ENCODE measurements around the gene CSRP1. TPM values are rescaled to one million over a fixed set of nuclear protein-coding genes. Genes with fewer than 3 reads are reported as not detected.
A peak's percentile ranks its signal among the peaks of the same experiment; 100 is the strongest.

CSRP1 gene
- total RNA-seq, 2 donors from 2014 or later = 186 to 376 TPM

DNA sequence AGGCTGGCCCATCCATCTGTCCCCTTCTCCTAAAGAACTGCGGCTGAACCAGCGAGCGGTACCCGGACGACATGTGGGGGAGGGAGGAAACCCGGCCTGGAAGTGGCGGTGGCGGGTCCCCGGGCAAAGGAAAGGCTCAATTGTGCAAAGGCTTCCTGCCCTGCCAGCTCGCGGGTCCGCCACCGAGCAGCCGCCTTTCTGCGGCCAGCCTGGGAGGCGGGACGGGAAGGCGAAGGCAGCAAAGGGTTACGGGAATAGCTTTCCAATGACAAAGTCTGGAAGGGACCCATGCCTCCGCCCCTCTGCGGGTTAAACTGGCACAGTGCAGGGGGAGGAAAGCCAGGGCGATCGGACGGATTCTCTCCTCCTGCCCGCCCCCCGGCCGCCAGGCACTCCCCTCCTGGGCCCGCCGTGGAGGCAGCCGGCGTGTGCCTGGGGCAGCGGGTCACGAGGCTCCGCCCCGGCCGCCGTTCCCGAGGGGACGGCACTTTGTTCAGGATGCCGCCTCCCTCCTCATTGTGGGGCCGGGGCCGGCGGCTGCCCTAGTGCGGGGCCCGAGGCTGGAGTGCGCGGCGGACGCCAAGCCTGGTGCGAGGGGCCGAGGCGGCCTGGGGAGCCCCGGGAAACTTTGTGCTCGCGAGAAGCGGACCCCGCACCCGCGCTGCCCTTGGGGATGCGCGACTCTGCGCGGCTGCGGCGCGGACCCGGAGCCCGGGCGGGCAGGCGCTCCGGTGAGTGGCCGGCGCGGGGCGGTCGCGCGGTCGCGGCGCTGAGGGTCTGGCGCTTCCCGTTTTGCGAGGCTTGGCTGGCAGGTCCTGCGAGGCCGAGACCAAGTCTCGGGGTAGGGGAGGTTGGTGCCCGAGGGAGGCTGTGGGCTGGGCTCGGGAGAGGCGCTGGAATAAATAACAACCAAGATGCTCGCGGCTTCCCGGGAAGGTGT lies 32.0 kb upstream of the CSRP1 start, which contains the start of gene NAV1:
Gene NAV1, plus strand, starts transcription at position 516 of the 940 bp plus-strand sequence. CDS start 83,758 bp downstream, outside the sequence.
- TF ChIP-seq CTCF (IDR thresholded peaks at IDR 0.05) = no peak
- DNase-seq = peak; percentile 55
- peak within 1 kb of the TSS; percentile 46 for H3K4me3 ChIP-seq
- peaks cover 5% of the 10 kb centered on the region for H3K4me1 ChIP-seq
- no peaks in the 10 kb centered on the region for H3K36me3 ChIP-seq
- no peaks in the 10 kb centered on the region for H3K9me3 ChIP-seq
- H3K9ac ChIP-seq (ENCODE audit: low read depth in 2 of 2, low read length in 2 of 2) = peak within 1 kb of the TSS; percentile 68 to 71
- peak within 1 kb of the TSS; percentile 49 for H3K27ac ChIP-seq
- intact Hi-C loops (cut with DNase I) = no loop called here
- peaks cover 17% of the 10 kb centered on the region for H3K27me3 ChIP-seq

DNA sequence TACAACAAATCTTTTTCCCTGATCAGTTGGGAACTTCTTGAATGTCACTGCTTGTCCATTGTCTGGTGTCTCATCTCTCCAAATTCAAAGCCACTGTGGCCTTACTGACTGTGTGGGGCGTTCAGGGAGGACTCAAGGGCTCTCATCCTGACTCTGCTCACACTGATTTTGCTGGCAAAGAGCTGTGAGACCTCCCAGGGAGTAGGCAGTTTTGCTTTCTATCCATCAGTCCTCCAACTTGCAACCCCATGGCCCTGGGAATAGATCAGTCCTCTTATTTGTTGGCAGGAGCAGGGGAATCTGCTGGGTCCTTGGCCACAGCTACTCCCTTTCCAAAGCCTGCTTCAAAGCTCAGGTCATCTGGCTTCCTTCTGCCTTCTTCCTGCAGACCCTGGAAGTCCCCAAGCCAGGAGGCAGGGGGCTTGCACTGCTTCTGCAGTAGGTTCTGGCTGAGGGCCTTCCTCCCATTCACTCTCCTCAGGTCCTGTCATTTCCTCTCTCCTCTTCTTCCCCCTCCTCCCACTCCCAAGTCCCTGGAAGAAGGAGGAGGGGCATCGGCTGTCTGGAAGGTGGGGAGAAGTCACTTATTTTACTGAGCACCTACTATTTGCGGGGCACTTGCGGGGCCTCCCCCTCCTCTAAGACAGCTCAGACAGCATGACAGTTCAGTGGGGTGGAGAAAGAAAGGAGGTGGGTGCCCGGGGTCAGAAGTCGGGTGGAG lies 31.1 kb upstream of the CSRP1 start:
- H3K4me3 ChIP-seq = peak overlapping the region; percentile 46
- peak overlapping the region; percentile 35 to 68 for H3K9ac ChIP-seq (ENCODE audit: low read depth in 2 of 2, low read length in 2 of 2)
- H3K27me3 ChIP-seq = peaks cover 17% of the 10 kb centered on the region
- no peak for TF ChIP-seq CTCF (IDR thresholded peaks at IDR 0.05)
- intact Hi-C loops (cut with DNase I) = no loop called here
- H3K9me3 ChIP-seq = no peaks in the 10 kb centered on the region
- DNase-seq = no peak
- peaks cover 5% of the 10 kb centered on the region for H3K4me1 ChIP-seq
- H3K27ac ChIP-seq = peak overlapping the region; percentile 49
- no peaks in the 10 kb centered on the region for H3K36me3 ChIP-seq

DNA sequence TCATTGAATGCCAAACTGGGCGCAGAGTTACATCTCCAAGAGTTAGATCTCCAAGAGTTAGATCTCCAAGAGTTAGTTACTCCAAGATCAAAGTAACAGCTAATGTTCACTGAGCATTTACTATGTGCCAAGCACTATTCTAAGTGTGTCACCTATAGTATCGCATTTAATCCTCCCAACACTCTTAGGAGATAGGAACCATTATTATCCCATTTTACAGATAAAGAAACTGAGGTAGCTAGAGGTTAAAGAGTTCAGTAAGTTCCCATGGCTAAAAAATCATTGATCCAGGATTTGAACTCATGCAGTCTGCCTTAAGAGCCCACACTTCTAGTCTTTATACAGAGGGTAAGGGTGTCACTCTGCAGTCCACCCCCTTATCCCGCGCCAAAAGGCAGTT lies 30.5 kb upstream of the CSRP1 start:
- no peak for DNase-seq
- Histone ChIP-seq H3K4me3 (no peak overlapping the region), H3K27ac (peak overlapping the region; percentile 63), H3K9ac (ENCODE audit: low read depth in 2 of 2, low read length in 2 of 2) (no peak overlapping the region), H3K4me1 (peaks cover 5% of the 10 kb centered on the region), H3K36me3 (no peaks in the 10 kb centered on the region), H3K27me3 (peaks cover 17% of the 10 kb centered on the region), H3K9me3 (no peaks in the 10 kb centered on the region)
- intact Hi-C loops (cut with DNase I) = no loop called here
- no peak for TF ChIP-seq CTCF (IDR thresholded peaks at IDR 0.05)

DNA sequence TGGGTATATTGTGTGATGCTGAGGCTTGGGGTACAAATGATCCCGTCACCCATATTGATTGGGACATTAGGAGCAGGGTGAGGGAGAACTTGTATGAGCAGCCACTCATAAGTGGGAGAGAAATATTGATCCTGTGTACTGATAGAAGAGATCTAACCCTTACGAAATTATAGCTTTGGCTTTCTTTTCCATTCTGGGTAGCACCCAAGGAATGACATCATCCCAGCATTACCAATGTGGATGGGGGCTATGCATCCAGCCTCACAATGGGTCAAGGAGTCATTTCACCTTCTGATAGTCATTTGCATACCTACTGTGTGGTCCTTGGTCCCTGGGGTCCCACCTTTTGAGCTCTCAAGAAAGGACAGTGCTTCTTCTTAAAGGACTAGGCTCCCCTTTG lies 30.1 kb upstream of the CSRP1 start:
- intact Hi-C loops (cut with DNase I) = no loop called here
- H3K27ac ChIP-seq = peak overlapping the region; percentile 63
- H3K4me3 ChIP-seq = no peak overlapping the region
- no peaks in the 10 kb centered on the region for H3K36me3 ChIP-seq
- DNase-seq = no peak
- H3K27me3 ChIP-seq = peaks cover 17% of the 10 kb centered on the region
- no peak overlapping the region for H3K9ac ChIP-seq (ENCODE audit: low read depth in 2 of 2, low read length in 2 of 2)
- TF ChIP-seq CTCF (IDR thresholded peaks at IDR 0.05) = no peak
- H3K4me1 ChIP-seq = peaks cover 5% of the 10 kb centered on the region
- no peaks in the 10 kb centered on the region for H3K9me3 ChIP-seq

DNA sequence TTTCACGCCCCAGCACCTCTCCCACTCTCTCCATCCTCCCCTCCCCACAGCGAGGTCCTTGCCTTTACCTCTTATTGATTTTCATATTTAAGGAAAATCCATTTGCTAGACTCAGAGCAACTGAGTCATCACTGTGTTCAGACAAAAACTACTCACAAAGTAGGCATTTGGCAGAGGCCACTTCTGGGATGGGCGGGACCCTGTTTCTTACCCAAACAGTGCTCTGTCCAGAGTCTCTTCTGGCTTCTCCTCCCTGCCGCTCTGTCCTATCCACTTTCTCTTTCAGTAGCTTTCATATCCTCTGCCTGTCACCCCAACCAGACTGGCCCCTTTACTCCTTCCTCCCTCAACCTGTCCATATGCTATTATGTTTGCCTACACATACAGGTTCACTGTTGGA lies 29.6 kb upstream of the CSRP1 start:
- Histone ChIP-seq H3K27ac (peak overlapping the region; percentile 63), H3K36me3 (no peaks in the 10 kb centered on the region), H3K9me3 (no peaks in the 10 kb centered on the region), H3K9ac (ENCODE audit: low read depth in 2 of 2, low read length in 2 of 2) (peak overlapping the region in 1 of 2 donors; percentile 14), H3K4me1 (peaks cover 5% of the 10 kb centered on the region), H3K4me3 (no peak overlapping the region), H3K27me3 (peaks cover 17% of the 10 kb centered on the region)
- DNase-seq = no peak
- no peak for TF ChIP-seq CTCF (IDR thresholded peaks at IDR 0.05)
- intact Hi-C loops (cut with DNase I) = no loop called here
